ENCODE results near the gene TRAF5.

DNA sequence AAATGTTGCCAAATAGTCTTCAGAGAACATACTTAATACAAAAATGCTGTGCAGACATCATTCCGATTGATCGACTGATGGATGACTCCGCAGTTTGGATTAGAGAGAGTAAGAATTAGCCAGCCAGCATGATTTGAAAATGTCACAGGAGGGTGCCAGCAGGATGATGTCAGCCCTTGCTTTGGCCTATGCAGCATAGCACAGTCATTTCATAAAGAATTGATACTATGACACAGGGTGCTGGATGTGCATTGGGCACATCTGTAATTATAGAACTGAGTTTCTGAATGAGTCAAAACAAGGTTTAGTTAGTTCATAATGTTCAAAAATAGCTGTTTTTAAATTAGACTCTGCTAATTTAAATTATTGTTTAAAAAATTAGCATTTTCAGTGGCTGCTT, 21.6 kb upstream of the TRAF5 start:
- no peak for TF ChIP-seq EZH2 (optimal IDR thresholded peaks at IDR 0.05; ENCODE audit: low read depth, low read length)
- TF ChIP-seq, protein P1, sequence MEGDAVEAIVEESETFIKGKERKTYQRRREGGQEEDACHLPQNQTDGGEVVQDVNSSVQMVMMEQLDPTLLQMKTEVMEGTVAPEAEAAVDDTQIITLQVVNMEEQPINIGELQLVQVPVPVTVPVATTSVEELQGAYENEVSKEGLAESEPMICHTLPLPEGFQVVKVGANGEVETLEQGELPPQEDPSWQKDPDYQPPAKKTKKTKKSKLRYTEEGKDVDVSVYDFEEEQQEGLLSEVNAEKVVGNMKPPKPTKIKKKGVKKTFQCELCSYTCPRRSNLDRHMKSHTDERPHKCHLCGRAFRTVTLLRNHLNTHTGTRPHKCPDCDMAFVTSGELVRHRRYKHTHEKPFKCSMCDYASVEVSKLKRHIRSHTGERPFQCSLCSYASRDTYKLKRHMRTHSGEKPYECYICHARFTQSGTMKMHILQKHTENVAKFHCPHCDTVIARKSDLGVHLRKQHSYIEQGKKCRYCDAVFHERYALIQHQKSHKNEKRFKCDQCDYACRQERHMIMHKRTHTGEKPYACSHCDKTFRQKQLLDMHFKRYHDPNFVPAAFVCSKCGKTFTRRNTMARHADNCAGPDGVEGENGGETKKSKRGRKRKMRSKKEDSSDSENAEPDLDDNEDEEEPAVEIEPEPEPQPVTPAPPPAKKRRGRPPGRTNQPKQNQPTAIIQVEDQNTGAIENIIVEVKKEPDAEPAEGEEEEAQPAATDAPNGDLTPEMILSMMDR (IDR thresholded peaks at IDR 0.05; ENCODE audit: low read length) = no peak
